K562 (cell line): ENCODE data around the gene ARSK. TPM values are rescaled to one million over a fixed set of nuclear protein-coding genes. Genes with fewer than 3 reads are reported as not detected.

Source experiments
- ARHGAP35 ChIP-seq: fragments of 450-650 bp; IDR thresholded peaks from 2 replicates; pipeline ENCODE4 v1.6.1; 2018; ENCODE audit not compliant: partially characterized antibody
- ELF2 ChIP-seq: fragments of 250-450 bp; sonication (Bioruptor Pico); IDR thresholded peaks from 2 replicates; pipeline ENCODE4 v1.5.0; 2021; ENCODE audit warnings: mild to moderate bottlenecking
- EP300 ChIP-seq: IDR thresholded peaks from 2 replicates; pipeline ENCODE4 v1.6.1; 2012; ENCODE audit warnings: low read length, improper control_type of control experiment
- FIP1L1 ChIP-seq: fragments of 200-400 bp; formaldehyde crosslinking; IDR thresholded peaks from 2 replicates; pipeline ENCODE4 v1.6.1; 2018; ENCODE audit warnings: mild to moderate bottlenecking, low read depth, low read length; ENCODE audit not compliant: poor library complexity, severe bottlenecking
- HLTF ChIP-seq: fragments of 450-650 bp; IDR thresholded peaks from 2 replicates; pipeline ENCODE4 v1.6.1; 2016
- HNRNPL ChIP-seq: fragments of 200-400 bp; formaldehyde crosslinking; IDR thresholded peaks from 2 replicates; pipeline ENCODE4 v1.6.1; 2017; ENCODE audit warnings: low read depth, mild to moderate bottlenecking, low read length
- KDM1A ChIP-seq, 2 experiments: fragments of 450-650 bp; IDR thresholded peaks; 2 replicates each; pipeline ENCODE4 v1.6.1; 2016; ENCODE audit warnings: mild to moderate bottlenecking in 2 of 2
- MAFK ChIP-seq: IDR thresholded peaks from 2 replicates; pipeline ENCODE4 v1.6.1; 2011; ENCODE audit warnings: low read length, improper control_type of control experiment
- MYC ChIP-seq, 2 experiments: fragments of 250-450 bp in 1 of 2; sonication (Bioruptor Pico) in 1 of 2; IDR thresholded peaks; 2 replicates each; pipeline versions ENCODE4 v1.5.1 to v1.6.1; 2012 to 2021; ENCODE audit warnings: low read depth in 2 of 2, borderline replicate concordance in 1 of 2, improper control_type of control experiment in 1 of 2, low read length in 1 of 2, mild to moderate bottlenecking in 1 of 2, moderate library complexity in 1 of 2
- NONO ChIP-seq, 2 experiments: fragments of 200-400 bp in 1 of 2; fragments of 450-650 bp in 1 of 2; formaldehyde crosslinking in 1 of 2; IDR thresholded peaks; 2 replicates each; pipeline ENCODE4 v1.6.1; 2017; ENCODE audit warnings: low read depth in 2 of 2, mild to moderate bottlenecking in 2 of 2, moderate library complexity in 2 of 2, low read length in 1 of 2
- RBM34 ChIP-seq: fragments of 200-400 bp; formaldehyde crosslinking; IDR thresholded peaks from 2 replicates; pipeline ENCODE4 v1.6.1; 2018; ENCODE audit warnings: low read length, borderline replicate concordance; ENCODE audit not compliant: insufficient read depth
- SIN3B ChIP-seq: fragments of 450-650 bp; IDR thresholded peaks from 2 replicates; pipeline ENCODE4 v1.6.1; 2017; ENCODE audit warnings: low read depth, mild to moderate bottlenecking, moderate library complexity
- STAT5B ChIP-seq: fragments of 250-450 bp; sonication (Bioruptor Pico); IDR thresholded peaks from 2 replicates; pipeline ENCODE4 v1.8.0; 2021; ENCODE audit warnings: mild to moderate bottlenecking, inconsistent platforms
- TCF3 ChIP-seq: sonication (generic); formaldehyde crosslinking; IDR thresholded peaks from 2 replicates; pipeline ENCODE4 v1.4.0; 2020; ENCODE audit warnings: mild to moderate bottlenecking, missing genetic modification reagents
- ZFPM2 ChIP-seq: fragments of 250-450 bp; sonication (Bioruptor Pico); IDR thresholded peaks from 2 replicates; pipeline ENCODE4 v1.5.1; 2022; ENCODE audit warnings: mild to moderate bottlenecking
- ZNF146 ChIP-seq: IDR thresholded peaks from one replicate; pipeline ENCODE4 v1.6.1; 2018; ENCODE audit warnings: missing compliant biosample characterization; ENCODE audit not compliant: unreplicated experiment
- ZNF232 ChIP-seq: sonication (generic); formaldehyde crosslinking; IDR thresholded peaks from 2 replicates; pipeline ENCODE4 v1.8.0; 2022; ENCODE audit warnings: mild to moderate bottlenecking, missing genetic modification reagents
- ZNF239 ChIP-seq: fragments of 250-450 bp; sonication (Bioruptor Pico); IDR thresholded peaks from 2 replicates; pipeline ENCODE4 v1.4.0; 2020; ENCODE audit warnings: mild to moderate bottlenecking
- ZNF507 ChIP-seq: conservative IDR thresholded peaks from 2 replicates; pipeline ENCODE4 v1.6.1; 2017; ENCODE audit warnings: missing genetic modification characterization, missing compliant biosample characterization
- ZNF785 ChIP-seq: fragments of 250-450 bp; sonication (Bioruptor Pico); IDR thresholded peaks from 2 replicates; pipeline ENCODE4 v1.4.0; 2020; ENCODE audit warnings: mild to moderate bottlenecking
- polyA plus RNA-seq, 8 experiments: library from polyadenylated mRNA; depleted of rRNA in 4 of 8; stranded (reverse) in 5 of 8; unstranded in 3 of 8; fragments of >200 nt; fragmentation: Nextera tagmentation in 2 of 8; fragmentation: Illumina TruSeq in 1 of 8; extraction: Ambion mirVana in 2 of 8; extraction: Trizol in 1 of 8; gene quantifications; 2 replicates each; pipeline versions ENCODE4 v1.2.1 to v1.2.3, GENCODE V29; 2011 to 2014; ENCODE audit warnings: inconsistent platforms in 1 of 8, missing spikeins in 1 of 8
- total RNA-seq, 7 experiments: library from RNA; depleted of rRNA in 6 of 7; stranded (reverse); fragments of >200 nt in 6 of 7; fragmentation: Illumina TruSeq in 2 of 7; extraction: Trizol in 2 of 7; gene quantifications; 2 replicates each; pipeline versions ENCODE4 v1.2.1 to v1.2.3, GENCODE V29; 2011 to 2021; ENCODE audit warnings: low replicate concordance in 1 of 7
- TF ChIP-seq, protein P1 (sequence below): IDR thresholded peaks from 2 replicates; pipeline ENCODE4 v1.6.1; 2016; ENCODE audit warnings: missing genetic modification characterization, missing compliant biosample characterization
- TF ChIP-seq, protein P2 (sequence below): fragments of 450-650 bp; formaldehyde crosslinking; IDR thresholded peaks from 2 replicates; pipeline ENCODE4 v1.4.0; 2020; ENCODE audit warnings: mild to moderate bottlenecking, moderate library complexity
- TF ChIP-seq, protein P3 (sequence below): fragments of 250-450 bp; sonication (Bioruptor Pico); IDR thresholded peaks from 2 replicates; pipeline ENCODE4 v1.5.0; 2021; ENCODE audit warnings: mild to moderate bottlenecking, borderline replicate concordance

ARSK gene
- total and polyA plus RNA-seq, 9 of the 15 experiments (the other 6 are each of a cell fraction or from before 2014, with no cell fraction given), result 2.7 to 9.4 (median 7.1) TPM

DNA sequence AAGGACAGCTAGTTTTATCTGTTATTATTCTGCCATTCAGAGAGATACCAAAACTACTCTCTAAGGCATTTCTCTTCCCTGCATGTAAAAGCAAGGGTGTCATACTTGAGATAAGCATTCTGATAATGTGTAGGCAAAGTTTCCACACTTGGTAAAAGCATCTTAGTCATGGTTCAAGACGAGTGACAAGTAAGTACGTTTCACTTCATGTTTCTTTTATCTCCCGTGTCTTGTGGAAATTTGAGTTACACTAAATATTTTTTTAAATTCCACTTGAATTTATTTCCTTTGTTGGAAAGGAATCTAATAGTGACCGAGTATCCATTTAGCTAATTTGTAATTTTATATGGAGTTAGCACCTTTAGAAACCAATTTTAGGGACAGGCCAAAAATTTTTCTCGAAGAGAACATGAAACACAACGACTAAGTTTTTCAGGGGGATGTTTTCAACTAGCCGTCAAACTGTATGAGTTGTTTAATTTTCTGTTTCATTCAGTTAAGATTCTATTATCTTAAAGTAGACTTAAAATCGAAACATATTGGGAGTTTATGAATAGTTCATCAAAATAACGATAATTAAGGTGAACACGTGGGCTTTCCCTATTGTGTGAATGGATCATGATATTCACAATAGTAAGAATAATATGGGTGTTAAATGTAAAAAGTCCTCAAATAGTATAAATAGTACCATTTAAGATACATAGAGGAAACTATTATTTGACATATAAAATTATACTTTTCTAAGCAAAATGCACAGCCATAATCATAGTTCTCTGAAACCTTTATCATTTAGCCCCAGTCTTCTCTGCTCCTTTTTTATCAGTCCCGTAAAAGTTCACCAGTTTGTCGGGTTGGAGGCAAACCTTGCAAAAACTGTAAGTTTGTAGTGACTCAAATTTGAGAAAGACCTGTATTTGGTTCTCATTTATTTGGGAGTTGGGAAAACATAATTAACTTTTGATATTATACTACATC, 93.3 kb downstream of the ARSK start (continued):
- TF ChIP-seq, protein P1, sequence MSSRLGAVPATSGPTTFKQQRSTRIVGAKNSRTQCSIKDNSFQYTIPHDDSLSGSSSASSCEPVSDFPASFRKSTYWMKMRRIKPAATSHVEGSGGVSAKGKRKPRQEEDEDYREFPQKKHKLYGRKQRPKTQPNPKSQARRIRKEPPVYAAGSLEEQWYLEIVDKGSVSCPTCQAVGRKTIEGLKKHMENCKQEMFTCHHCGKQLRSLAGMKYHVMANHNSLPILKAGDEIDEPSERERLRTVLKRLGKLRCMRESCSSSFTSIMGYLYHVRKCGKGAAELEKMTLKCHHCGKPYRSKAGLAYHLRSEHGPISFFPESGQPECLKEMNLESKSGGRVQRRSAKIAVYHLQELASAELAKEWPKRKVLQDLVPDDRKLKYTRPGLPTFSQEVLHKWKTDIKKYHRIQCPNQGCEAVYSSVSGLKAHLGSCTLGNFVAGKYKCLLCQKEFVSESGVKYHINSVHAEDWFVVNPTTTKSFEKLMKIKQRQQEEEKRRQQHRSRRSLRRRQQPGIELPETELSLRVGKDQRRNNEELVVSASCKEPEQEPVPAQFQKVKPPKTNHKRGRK (tag), result no peak
- no peak for TF ChIP-seq ZFPM2 (CRISPR knock-in tag)
- no peak for TF ChIP-seq ZNF239 (CRISPR knock-in tag)
- TF ChIP-seq FIP1L1, result no peak
- TF ChIP-seq ZNF232 (CRISPR knock-in tag), result no peak
- TF ChIP-seq, protein P2, sequence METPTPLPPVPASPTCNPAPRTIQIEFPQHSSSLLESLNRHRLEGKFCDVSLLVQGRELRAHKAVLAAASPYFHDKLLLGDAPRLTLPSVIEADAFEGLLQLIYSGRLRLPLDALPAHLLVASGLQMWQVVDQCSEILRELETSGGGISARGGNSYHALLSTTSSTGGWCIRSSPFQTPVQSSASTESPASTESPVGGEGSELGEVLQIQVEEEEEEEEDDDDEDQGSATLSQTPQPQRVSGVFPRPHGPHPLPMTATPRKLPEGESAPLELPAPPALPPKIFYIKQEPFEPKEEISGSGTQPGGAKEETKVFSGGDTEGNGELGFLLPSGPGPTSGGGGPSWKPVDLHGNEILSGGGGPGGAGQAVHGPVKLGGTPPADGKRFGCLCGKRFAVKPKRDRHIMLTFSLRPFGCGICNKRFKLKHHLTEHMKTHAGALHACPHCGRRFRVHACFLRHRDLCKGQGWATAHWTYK (CRISPR knock-in tag), result no peak
- TF ChIP-seq NONO (IDR thresholded peaks at IDR 0.05; ENCODE audit: low read depth in 2 of 2, low read length in 1 of 2), result no peak
- peak; percentile 82 for TF ChIP-seq MAFK
- peak; percentile 66; the same call in 1 of the 2 replicates for TF ChIP-seq EP300
- no peak for TF ChIP-seq ZNF507
- no peak for TF ChIP-seq RBM34
- TF ChIP-seq TCF3 (CRISPR knock-in tag), result peak; percentile 59
- no peak for TF ChIP-seq SIN3B
- no peak for TF ChIP-seq ZNF146 (CRISPR knock-in tag)
- TF ChIP-seq HLTF, result no peak
- no peak for TF ChIP-seq STAT5B (CRISPR knock-in tag)
- TF ChIP-seq KDM1A (IDR thresholded peaks at IDR 0.05), result no peak
- no peak for TF ChIP-seq ARHGAP35
- TF ChIP-seq, protein P3, sequence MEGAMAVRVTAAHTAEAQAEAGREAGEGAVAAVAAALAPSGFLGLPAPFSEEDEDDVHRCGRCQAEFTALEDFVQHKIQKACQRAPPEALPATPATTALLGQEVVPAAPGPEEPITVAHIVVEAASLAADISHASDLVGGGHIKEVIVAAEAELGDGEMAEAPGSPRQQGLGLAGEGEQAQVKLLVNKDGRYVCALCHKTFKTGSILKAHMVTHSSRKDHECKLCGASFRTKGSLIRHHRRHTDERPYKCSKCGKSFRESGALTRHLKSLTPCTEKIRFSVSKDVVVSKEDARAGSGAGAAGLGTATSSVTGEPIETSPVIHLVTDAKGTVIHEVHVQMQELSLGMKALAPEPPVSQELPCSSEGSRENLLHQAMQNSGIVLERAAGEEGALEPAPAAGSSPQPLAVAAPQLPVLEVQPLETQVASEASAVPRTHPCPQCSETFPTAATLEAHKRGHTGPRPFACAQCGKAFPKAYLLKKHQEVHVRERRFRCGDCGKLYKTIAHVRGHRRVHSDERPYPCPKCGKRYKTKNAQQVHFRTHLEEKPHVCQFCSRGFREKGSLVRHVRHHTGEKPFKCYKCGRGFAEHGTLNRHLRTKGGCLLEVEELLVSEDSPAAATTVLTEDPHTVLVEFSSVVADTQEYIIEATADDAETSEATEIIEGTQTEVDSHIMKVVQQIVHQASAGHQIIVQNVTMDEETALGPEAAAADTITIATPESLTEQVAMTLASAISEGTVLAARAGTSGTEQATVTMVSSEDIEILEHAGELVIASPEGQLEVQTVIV, result no peak
- TF ChIP-seq ZNF785 (CRISPR knock-in tag), result no peak
- TF ChIP-seq MYC (IDR thresholded peaks at IDR 0.05; ENCODE audit: low read depth, low read length), result peak; percentile 59; the same call in 1 of the 2 replicates
- no peak for TF ChIP-seq MYC (CRISPR knock-in tag; IDR thresholded peaks at IDR 0.05; ENCODE audit: borderline replicate concordance, low read depth)
- TF ChIP-seq ELF2 (CRISPR knock-in tag), result no peak
- no peak for TF ChIP-seq HNRNPL
